Smooth muscle cell (in vitro differentiated cells): Measurements from ENCODE around the gene PGS1. TPM values are rescaled to one million over a fixed set of nuclear protein-coding genes. Genes with fewer than 3 reads are reported as not detected.
A peak's percentile ranks its signal among the peaks of the same experiment; 100 is the strongest.

Experiments
- DNase-seq: peaks from one replicate; lab custom pipeline; 2025; ENCODE audit not compliant: unreplicated experiment; lab: John Stamatoyannopoulos, UW
- H2AFZ ChIP-seq: fragments of 200-600 bp; sonication (generic); 2 replicates; pipeline ENCODE4 v1.6.0; 2016; ENCODE audit warnings: antibody characterized with exemption, low read depth, mild to moderate bottlenecking
- H3F3A ChIP-seq: fragments of 200-600 bp; sonication (generic); 2 replicates; pipeline ENCODE4 v1.6.0; 2017; ENCODE audit warnings: antibody characterized with exemption, low read depth
- H3K27ac ChIP-seq: fragments of 200-600 bp; sonication (generic); 2 replicates; pipeline ENCODE4 v1.5.1; 2016; ENCODE audit warnings: low read depth, mild to moderate bottlenecking
- H3K27me3 ChIP-seq: fragments of 200-600 bp; sonication (generic); 2 replicates; pipeline ENCODE4 v1.6.1; 2016; ENCODE audit warnings: low read depth, mild to moderate bottlenecking
- H3K36me3 ChIP-seq: fragments of 200-600 bp; sonication (generic); 2 replicates; pipeline ENCODE4 v1.5.1; 2016; ENCODE audit warnings: low read depth
- H3K4me1 ChIP-seq: fragments of 200-600 bp; sonication (generic); 2 replicates; pipeline ENCODE4 v1.5.1; 2016; ENCODE audit warnings: low read depth
- H3K4me2 ChIP-seq: fragments of 200-600 bp; sonication (generic); 2 replicates; pipeline ENCODE4 v1.6.0; 2016; ENCODE audit warnings: mild to moderate bottlenecking
- H3K4me3 ChIP-seq: fragments of 200-600 bp; sonication (generic); 2 replicates; pipeline ENCODE4 v1.5.1; 2016; ENCODE audit warnings: mild to moderate bottlenecking
- H3K79me2 ChIP-seq: fragments of 200-600 bp; sonication (generic); 2 replicates; pipeline ENCODE4 v1.6.0; 2016; ENCODE audit warnings: low read depth, mild to moderate bottlenecking
- H3K9ac ChIP-seq: fragments of 200-600 bp; sonication (generic); 2 replicates; pipeline ENCODE4 v1.6.0; 2016; ENCODE audit warnings: low read depth
- H3K9me3 ChIP-seq: fragments of 200-600 bp; sonication (generic); replicated peaks from 2 replicates; pipeline ENCODE4 v1.5.1; 2016; ENCODE audit warnings: low read depth
- H4K20me1 ChIP-seq: fragments of 200-600 bp; sonication (generic); 2 replicates; pipeline ENCODE4 v1.6.0; 2016; ENCODE audit warnings: low read depth
- CTCF ChIP-seq: fragments of 200-600 bp; sonication (generic); IDR thresholded peaks from 2 replicates; pipeline ENCODE4 v1.5.1; 2017; ENCODE audit warnings: borderline replicate concordance, mild to moderate bottlenecking, antibody characterized with exemption; ENCODE audit not compliant: insufficient read depth, poor library complexity, severe bottlenecking
- WGBS: methylation state at CpG from one replicate; pipeline ENCODE4 v1.1.7; 2016; ENCODE audit warnings: low lambda C conversion rate; 5-methylcytosine and 5-hydroxymethylcytosine counted together
- polyA plus RNA-seq: library from polyadenylated mRNA; unstranded; fragments of >200 nt; fragmentation: Nextera tagmentation; extraction: Ambion mirVana; gene quantifications from 2 replicates; pipeline ENCODE4 v1.2.1, GENCODE V29; 2016
- total RNA-seq: library from RNA; depleted of rRNA; stranded (reverse); fragments of >200 nt; gene quantifications from 2 replicates; pipeline ENCODE4 v1.2.3, GENCODE V29; 2014

Gene PGS1
- total and polyA plus RNA-seq, 2 experiments from 2014 or later = 22.6 to 29.9 TPM

GRCh38 chr17:78419970-78420815, 41.7 kb downstream of the PGS1 start:
- Histone ChIP-seq H3K9me3 (no peaks in the 10 kb centered on the region), H3K9ac (no peak overlapping the region), H3K27ac (no peak overlapping the region), H3K27me3 (no peaks in the 10 kb centered on the region), H3K4me1 (peaks cover 13% of the 10 kb centered on the region), H3K79me2 (peaks cover 19% of the 10 kb centered on the region), H3K4me2 (no peak overlapping the region), H3K4me3 (no peak overlapping the region), H2AFZ (no peak overlapping the region), H3F3A (peaks cover 6% of the 10 kb centered on the region), H4K20me1 (peaks cover 4% of the 10 kb centered on the region), H3K36me3 (no peaks in the 10 kb centered on the region)
- 90% methylated on average over 22 of the region's 22 CpGs for WGBS
- no peak for DNase-seq
- TF ChIP-seq CTCF = no peak

DNA sequence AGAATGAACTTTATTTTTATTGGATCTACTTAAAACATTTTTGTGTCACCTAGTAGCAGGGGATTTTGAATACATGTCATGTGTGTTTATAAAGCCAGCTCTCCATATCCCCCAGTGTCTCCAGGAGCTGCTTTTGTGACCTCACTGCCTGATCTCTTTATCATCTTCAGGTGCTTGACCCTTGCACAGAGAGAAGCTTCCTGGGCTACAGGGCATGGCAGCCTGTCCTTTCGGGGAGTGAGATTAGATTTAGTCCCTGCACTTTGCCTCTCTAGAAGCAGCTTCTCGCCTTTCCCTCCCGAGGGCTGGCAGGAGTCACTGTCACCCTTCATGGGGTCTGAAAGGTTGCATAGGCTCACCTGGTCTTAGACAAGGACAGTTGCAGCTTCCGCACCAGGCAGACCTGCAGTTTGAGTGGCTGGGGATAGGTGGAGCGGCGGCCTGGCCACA, 42.7 kb downstream of the PGS1 start:
- TF ChIP-seq CTCF = no peak
- H3K9ac ChIP-seq = no peak overlapping the region
- no peaks in the 10 kb centered on the region for H3F3A ChIP-seq
- H4K20me1 ChIP-seq = peaks cover 4% of the 10 kb centered on the region
- peak overlapping the region; percentile 59 for H3K4me2 ChIP-seq
- peaks cover 19% of the 10 kb centered on the region for H3K79me2 ChIP-seq
- no peaks in the 10 kb centered on the region for H3K36me3 ChIP-seq
- H2AFZ ChIP-seq = no peak overlapping the region
- no peaks in the 10 kb centered on the region for H3K27me3 ChIP-seq
- H3K9me3 ChIP-seq = no peaks in the 10 kb centered on the region
- 78% methylated on average over 6 of the region's 6 CpGs for WGBS
- DNase-seq = no peak
- H3K4me3 ChIP-seq = no peak overlapping the region
- peaks cover 13% of the 10 kb centered on the region for H3K4me1 ChIP-seq
- peak overlapping the region; percentile 29 for H3K27ac ChIP-seq

GRCh38 chr17:78421534-78422266, 43.3 kb downstream of the PGS1 start:
- Histone ChIP-seq H3K4me1 (peaks cover 12% of the 10 kb centered on the region), H3F3A (no peaks in the 10 kb centered on the region), H3K36me3 (no peaks in the 10 kb centered on the region), H3K4me3 (no peak overlapping the region), H2AFZ (no peak overlapping the region), H3K9me3 (no peaks in the 10 kb centered on the region), H3K27me3 (no peaks in the 10 kb centered on the region), H4K20me1 (peaks cover 4% of the 10 kb centered on the region), H3K27ac (peak overlapping the region; percentile 29), H3K4me2 (peak overlapping the region; percentile 59), H3K9ac (no peak overlapping the region), H3K79me2 (peaks cover 19% of the 10 kb centered on the region)
- WGBS = 53% methylated on average over 24 of the region's 24 CpGs
- DNase-seq = peak; percentile 41
- peak; percentile 99 for TF ChIP-seq CTCF
